HuH-7 (cell line): ENCODE measurements around the gene RPS2.

Experiments used
- DNase-seq: peaks from one replicate; pipeline ENCODE4 v3.0.0; 2011; ENCODE audit warnings: low spot score

The RPS2 gene

GRCh38 chr16:1998852-1999801 lies 34.5 kb upstream of the RPS2 start:
- no peak for DNase-seq

DNA sequence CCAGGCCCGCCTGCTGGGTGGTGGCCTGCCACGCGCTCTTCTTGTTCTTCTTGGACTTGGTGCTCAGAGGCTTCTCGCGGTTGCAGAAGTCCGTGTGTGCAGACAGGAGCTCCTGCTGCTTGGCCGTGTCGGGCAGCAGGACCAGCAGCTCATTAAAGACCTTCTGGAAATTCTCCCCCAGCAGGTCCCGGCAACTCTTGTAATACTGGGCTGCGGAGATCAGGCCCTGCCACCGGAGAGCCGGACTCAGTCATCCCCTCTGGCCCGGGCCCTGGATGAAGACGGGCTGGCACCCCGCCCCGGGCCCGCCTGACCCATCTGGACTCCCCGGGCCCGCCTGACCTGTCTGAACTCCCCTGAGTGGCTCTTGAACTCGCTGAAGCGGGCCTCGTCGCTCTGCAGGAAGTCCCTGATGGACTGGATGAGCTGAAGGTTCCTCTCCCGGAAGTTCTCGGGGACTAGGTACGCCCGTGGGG lies 33.8 kb upstream of the RPS2 start:
- no peak for DNase-seq

DNA sequence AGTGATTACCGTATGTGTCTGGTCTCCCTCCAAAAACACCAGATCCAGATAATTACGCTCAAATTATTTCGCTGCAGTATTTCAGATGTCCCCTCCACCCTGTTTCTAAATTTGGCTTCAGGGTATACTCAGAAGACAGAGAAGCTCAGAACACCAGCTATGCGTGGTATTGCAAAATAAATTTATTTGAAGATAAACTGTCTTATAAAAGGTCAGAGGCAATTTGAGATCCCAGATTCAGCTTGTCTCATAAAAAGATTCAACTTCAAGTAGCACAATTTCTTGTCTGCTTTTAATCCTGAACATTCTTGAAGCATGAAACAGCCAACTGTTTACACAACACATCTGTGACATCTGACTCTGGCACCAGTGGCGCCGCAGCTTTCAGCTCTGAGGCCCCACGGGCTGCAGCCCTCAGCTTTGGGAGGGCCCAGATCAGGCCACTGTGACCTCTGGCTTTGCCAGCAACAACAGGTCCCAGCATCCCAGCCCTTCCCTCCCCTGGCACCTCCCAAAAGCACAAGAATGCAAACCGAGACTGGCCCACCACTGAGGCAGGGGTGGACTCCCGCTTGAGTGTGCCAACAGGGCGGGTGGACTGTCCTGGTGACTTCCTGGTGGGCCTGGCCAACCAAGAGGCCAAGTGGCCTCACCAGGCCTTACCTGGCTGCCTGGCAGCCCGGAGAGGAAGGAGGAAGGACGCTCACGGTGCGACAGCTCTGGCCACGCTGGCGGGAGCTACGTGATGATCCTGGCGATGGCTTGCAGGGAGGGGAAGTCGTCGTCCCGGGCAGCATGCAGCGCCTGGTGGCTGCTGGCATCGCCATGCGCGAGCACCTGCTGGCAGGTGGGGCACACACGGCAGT lies 33.1 kb upstream of the RPS2 start:
- no peak for DNase-seq

DNA sequence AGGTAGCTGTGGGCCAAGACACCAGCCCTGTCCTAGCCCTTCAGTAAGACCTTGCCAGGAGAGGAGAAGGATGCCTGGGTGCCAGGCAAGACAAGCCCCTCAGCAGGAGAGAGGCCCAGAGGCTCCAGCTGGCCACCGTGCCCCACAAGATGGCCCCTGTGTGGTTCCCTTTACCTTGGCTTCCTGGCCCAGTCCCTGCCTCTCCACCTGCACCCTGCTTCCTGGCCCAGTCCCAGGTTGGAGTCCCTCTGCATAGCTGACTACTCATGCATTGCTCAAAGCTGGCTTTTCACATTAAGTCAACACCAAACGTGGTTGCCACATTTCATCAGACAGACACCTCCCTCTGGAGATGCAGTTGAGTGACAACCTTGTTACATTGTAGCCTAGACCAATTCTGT lies 29.1 kb upstream of the RPS2 start:
- DNase-seq: peak; percentile 61

GRCh38 chr16:1992704-1993317 lies 28.2 kb upstream of the RPS2 start:
- no peak for DNase-seq

- peak; percentile 90 for DNase-seq
These were observed 27.5 kb upstream of the RPS2 start for GRCh38 chr16:1991948-1992703.

DNA sequence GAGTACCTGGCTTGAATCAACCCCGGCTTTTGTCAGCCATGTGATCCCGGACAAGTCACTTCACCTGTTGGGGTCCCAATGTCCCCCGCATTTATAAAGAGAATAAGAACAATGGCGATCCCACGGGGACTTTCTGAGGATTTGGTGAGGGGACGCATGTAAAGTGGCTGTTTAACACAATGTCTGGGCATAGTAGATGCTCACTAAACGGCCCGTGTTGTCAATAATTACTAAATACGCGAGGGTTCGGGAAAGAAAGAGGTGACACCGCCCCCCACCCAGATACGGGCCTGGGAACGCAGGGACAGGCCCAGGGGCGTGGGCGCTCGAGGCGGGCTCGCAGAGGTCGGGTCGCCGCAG lies 26.9 kb upstream of the RPS2 start:
- DNase-seq: no peak

DNA sequence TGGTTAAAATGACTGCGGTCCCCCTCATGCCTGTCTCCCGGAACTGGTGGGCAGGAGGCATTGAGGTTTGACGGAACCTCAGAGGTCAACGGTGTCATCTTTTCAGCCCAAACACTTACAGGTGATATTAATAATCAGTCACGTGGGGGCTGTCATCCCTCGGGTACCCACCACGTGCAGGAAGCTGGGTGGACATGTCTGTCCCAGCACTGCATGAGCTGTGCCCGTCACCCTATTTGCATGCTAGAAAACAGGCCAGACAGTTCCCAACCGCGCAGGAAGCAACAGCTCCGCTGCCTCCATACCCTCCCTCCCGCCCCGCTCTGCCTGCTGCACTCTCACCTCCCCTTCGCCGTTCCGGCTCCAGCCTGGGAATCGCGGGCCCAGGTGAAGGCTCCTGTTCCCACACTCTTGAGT lies 26.5 kb upstream of the RPS2 start:
- DNase-seq: no peak

DNA sequence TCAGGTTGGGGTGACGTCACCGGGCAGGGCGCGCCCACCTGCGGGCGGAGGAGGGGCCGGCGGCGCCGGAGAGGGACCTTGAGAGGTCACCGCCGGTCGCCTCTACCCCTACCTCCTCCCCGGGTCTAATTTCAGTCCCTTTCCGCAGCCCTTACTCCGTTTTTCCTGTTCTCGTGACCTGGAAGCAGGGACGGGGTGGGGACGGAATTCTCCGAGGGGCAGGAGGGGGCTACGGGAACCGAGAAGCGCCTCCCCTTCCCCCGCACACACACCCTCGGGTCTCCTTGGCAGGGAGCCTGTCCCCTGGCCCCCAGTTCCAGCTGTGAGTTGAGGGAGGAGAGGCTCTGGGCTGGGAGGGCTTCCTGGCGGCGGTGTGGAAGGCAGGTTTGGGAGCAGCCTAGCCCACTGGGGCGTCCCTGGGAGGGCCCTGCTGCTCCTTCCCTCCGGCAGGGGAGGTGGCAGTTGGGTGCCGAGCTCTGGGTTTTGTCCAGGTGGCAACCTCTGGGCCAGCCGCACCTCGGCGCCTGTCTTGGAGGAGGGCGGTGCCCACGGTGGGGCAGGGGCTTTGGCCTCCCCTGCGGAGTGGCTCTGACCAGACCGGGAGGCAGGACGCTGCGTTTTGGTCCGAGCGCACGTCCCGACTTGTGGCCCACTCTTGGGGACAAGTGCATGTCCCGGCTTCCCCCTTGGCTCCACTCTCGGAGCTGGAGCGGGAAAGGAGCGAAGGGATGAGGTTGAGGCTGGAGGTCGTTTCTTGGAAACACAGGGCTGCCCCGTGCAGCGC lies 25.9 kb upstream of the RPS2 start:
- peak; percentile 73 for DNase-seq

- DNase-seq: no peak
These were observed 25.4 kb upstream of the RPS2 start for GRCh38 chr16:1990101-1990350.

DNA sequence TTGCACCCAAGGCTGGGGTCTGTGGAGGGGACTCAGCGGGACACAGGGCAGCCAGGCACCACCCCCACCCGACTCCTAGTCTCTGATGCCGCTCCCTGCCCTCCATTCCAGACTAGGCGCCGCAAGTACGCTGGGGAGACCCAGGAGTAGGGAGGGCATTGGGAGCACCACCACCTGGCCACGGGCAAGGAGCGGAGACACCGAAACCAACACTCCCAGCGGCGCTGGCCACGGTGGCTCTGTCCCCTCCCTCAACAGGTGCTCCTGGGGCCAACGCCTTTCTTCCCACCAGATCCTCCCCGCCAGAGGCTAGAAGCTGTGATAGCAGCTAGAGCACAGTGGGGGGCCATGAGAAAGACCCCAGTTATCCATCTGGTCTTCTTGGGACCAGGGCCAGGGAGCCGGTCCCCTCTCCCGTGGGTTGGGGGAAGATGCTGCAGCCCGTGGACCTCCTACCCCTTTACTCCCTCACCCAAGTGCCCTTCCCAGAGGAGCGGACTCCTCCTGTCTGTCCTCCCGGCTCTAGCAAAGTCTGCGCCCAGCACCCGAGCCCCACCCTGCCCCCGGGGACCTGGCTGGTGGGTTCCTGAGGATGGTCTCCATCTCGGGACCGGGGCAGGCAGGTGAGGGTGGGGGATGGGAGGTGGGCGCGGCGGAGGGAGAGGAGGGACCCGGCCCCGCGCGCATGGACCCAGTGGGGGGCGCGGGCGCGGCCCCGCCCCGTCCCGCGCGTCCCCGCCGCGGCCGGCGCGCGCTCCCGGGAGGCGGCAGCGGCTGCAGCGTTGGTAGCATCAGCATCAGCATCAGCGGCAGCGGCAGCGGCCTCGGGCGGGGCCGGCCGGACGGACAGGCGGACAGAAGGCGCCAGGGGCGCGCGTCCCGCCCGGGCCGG lies 24.8 kb upstream of the RPS2 start, which contains the start of gene SYNGR3:
Gene SYNGR3, plus strand, starts transcription at position 762 of the 892 bp plus-strand sequence. CDS start 133 bp downstream, outside the sequence.
- no peak for DNase-seq

- DNase-seq: no peak
These were observed 22.6 kb upstream of the RPS2 start for GRCh38 chr16:1987198-1987597.

- DNase-seq: no peak
These were observed 21.0 kb upstream of the RPS2 start for GRCh38 chr16:1985466-1986150.

GRCh38 chr16:1984347-1985225 lies 20.0 kb upstream of the RPS2 start:
- peak; percentile 49 for DNase-seq

DNA sequence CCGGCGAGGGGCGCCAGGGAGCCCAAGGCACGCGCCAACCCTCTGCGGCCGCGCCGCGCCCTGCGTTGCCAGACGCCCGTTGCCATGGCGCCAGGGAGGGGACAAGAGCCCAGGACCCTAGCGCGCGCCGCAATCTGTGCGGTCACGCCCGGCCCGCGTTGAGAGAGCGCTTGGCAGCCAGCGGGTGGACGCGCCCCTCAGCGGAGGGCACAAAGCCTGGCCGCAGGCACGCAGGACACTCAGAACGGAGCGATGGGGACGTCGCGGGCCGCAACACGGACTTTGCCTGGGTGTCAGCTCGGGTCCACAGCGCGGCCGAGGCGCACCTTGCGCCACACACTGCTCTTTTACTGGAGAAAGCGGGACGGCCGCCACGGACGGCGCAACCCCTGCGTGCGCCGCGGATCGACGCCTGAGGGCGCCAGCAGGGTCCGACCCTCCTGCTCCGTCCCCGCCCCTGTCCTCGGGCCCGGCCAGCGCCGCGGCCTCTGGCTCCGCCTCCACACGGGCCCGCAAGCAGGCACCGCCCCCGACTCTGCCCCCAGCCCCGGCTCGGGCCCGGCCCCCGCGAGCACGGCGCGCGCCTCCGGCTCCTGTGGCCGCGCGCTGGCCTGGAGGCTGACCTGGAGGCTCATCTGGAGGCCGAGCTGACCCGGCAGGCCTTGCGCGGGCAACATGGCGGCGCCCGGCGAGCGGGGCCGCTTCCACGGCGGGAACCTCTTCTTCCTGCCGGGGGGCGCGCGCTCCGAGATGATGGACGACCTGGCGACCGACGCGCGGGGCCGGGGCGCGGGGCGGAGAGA lies 19.1 kb upstream of the RPS2 start, which contains the start of gene GFER:
Gene GFER, plus strand, starts transcription at position 650 of the 803 bp plus-strand sequence. Its CDS starts 26 bp downstream, at position 676.
- peak; percentile 98 for DNase-seq

- DNase-seq: no peak
These were observed 18.4 kb upstream of the RPS2 start for GRCh38 chr16:1982991-1983543.

- no peak for DNase-seq
These were observed 17.4 kb upstream of the RPS2 start for GRCh38 chr16:1982013-1982433.
